Measurements from ENCODE around the gene GUCY1A2.
"Not testable (repeated sequence)": the region's sequence is repeated elsewhere in the genome, so short reads cannot be mapped to it uniquely, and the experiment has no call there.

GUCY1A2 gene

GRCh38 chr11:107018219-107018901 lies at the start of gene GUCY1A2:
Gene GUCY1A2, minus strand, starts transcription at chr11:107018476. Its CDS starts 421 bp downstream, at chr11:107018055.
- ATAC-seq = peak; percentile 37
- Mint-ChIP-seq H3K4me3 (no peak within 1 kb of the TSS), H3K9me3 (no peaks in the 10 kb centered on the region), H3K27ac (no peak within 1 kb of the TSS), H3K4me1 (peaks cover 3% of the 10 kb centered on the region), H3K27me3 (peaks cover 34% of the 10 kb centered on the region), H3K36me3 (ENCODE audit: low read depth) (no peaks in the 10 kb centered on the region)
- no peak for DNase-seq

- Mint-ChIP-seq H3K9me3 (peaks cover 29% of the 10 kb centered on the region), H3K27me3 (no peaks in the 10 kb centered on the region), H3K36me3 (ENCODE audit: low read depth) (no peaks in the 10 kb centered on the region), H3K27ac (no peak overlapping the region), H3K4me3 (no peak overlapping the region), H3K4me1 (no peaks in the 10 kb centered on the region)
- ATAC-seq (no peak), DNase-seq (no peak)
Measured at GRCh38 chr11:107054391-107054790, 36.1 kb upstream of the GUCY1A2 start.

DNA sequence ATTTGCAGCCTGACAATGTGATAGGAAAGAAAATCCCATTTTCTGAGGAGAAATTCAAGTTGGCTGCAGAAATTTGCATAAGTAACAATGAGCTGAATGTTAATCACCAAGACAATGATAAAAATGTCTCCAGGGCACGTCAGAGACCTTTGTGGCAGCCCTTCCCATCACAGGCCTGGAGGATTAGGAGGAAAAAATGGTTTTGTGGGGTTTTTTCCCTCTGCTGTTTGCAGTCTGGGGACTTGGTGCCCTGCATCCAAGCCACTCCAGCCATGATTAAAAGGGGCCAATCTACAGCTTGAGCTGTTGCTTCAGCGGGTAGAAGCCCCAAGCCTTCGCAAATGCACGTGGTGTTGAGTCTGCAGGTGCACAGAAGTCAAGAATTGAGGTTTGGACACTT lies 33.1 kb upstream of the GUCY1A2 start:
- not testable (repeated sequence) for ATAC-seq; H3K4me1 Mint-ChIP-seq; H3K27ac Mint-ChIP-seq; H3K36me3 Mint-ChIP-seq (ENCODE audit: low read depth); H3K27me3 Mint-ChIP-seq; DNase-seq; H3K4me3 Mint-ChIP-seq
- peaks cover 29% of the 10 kb centered on the region for H3K9me3 Mint-ChIP-seq

- DNase-seq; H3K4me3 Mint-ChIP-seq; H3K27ac Mint-ChIP-seq; ATAC-seq; H3K4me1 Mint-ChIP-seq; H3K27me3 Mint-ChIP-seq; H3K36me3 Mint-ChIP-seq (ENCODE audit: low read depth): not testable (repeated sequence)
- H3K9me3 Mint-ChIP-seq = peaks cover 26% of the 10 kb centered on the region
Measured at GRCh38 chr11:107050899-107051298, 32.6 kb upstream of the GUCY1A2 start.

DNA sequence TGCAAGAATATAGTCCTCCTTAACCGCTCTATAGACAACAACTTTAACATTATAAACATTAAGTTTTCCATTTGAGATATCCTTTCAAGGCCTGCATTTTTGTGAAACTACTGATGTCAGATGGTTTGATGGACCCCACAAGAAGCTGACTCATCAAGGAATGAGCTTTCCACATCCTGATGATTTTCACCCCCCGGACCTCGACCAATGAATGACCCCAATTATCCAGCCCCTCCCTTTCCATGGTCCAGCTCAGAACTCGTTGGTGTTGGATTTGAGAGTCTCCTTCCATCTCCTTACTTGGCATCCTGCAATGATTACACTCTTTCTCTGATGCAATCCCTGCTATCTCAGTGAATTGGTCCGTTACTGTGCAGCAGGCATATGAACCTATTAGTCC lies 31.8 kb upstream of the GUCY1A2 start:
- no peaks in the 10 kb centered on the region for H3K4me1 Mint-ChIP-seq
- peaks cover 26% of the 10 kb centered on the region for H3K9me3 Mint-ChIP-seq
- DNase-seq (no peak), ATAC-seq (no peak)
- H3K27me3 Mint-ChIP-seq = no peaks in the 10 kb centered on the region
- H3K36me3 Mint-ChIP-seq (ENCODE audit: low read depth) = no peaks in the 10 kb centered on the region
- H3K27ac Mint-ChIP-seq = no peak overlapping the region
- no peak overlapping the region for H3K4me3 Mint-ChIP-seq

GRCh38 chr11:107044503-107044902 lies 26.2 kb upstream of the GUCY1A2 start:
- no peak for ATAC-seq

GRCh38 chr11:107043242-107044006 lies 25.1 kb upstream of the GUCY1A2 start:
- H3K27me3 Mint-ChIP-seq = no peaks in the 10 kb centered on the region
- no peaks in the 10 kb centered on the region for H3K9me3 Mint-ChIP-seq
- no peak overlapping the region for H3K27ac Mint-ChIP-seq
- H3K4me1 Mint-ChIP-seq = peaks cover 9% of the 10 kb centered on the region
- ATAC-seq (peak; percentile 93), DNase-seq (no peak)
- H3K4me3 Mint-ChIP-seq = no peak overlapping the region
- H3K36me3 Mint-ChIP-seq (ENCODE audit: low read depth) = no peaks in the 10 kb centered on the region

More at GRCh38 chr11:107044503-107044902, 26.2 kb upstream of the GUCY1A2 start:
- H3K27ac Mint-ChIP-seq = no peak overlapping the region
- H3K27me3 Mint-ChIP-seq = no peaks in the 10 kb centered on the region
- DNase-seq = no peak
- no peaks in the 10 kb centered on the region for H3K36me3 Mint-ChIP-seq (ENCODE audit: low read depth)
- H3K9me3 Mint-ChIP-seq = peaks cover 2% of the 10 kb centered on the region
- no peak overlapping the region for H3K4me3 Mint-ChIP-seq
- H3K4me1 Mint-ChIP-seq = peaks cover 9% of the 10 kb centered on the region

GRCh38 chr11:107042748-107043147 lies 24.5 kb upstream of the GUCY1A2 start:
- no peaks in the 10 kb centered on the region for H3K27me3 Mint-ChIP-seq
- ATAC-seq = no peak
- H3K4me1 Mint-ChIP-seq = peaks cover 9% of the 10 kb centered on the region
- H3K4me3 Mint-ChIP-seq = no peak overlapping the region
- no peaks in the 10 kb centered on the region for H3K9me3 Mint-ChIP-seq
- DNase-seq = no peak
- H3K27ac Mint-ChIP-seq = no peak overlapping the region
- H3K36me3 Mint-ChIP-seq (ENCODE audit: low read depth) = no peaks in the 10 kb centered on the region

DNA sequence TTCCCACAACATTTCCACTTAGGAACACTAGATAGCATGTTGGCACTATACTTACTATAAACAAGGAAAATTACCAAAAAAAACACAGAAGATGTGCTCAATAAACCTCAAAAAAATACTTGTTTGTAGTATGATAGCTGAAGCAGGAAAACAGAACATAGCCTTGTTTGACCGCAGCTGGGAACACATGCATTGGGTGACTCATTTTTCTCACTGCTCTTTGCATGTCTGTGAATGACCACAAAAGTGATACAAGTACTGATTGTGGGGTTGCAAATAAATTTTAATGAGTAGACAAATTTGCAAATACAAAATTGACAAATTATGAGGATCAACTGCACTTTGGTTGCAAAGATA lies 22.8 kb upstream of the GUCY1A2 start:
- Mint-ChIP-seq H3K36me3 (ENCODE audit: low read depth) (no peaks in the 10 kb centered on the region), H3K27ac (no peak overlapping the region), H3K9me3 (no peaks in the 10 kb centered on the region), H3K27me3 (no peaks in the 10 kb centered on the region), H3K4me3 (no peak overlapping the region), H3K4me1 (peaks cover 9% of the 10 kb centered on the region)
- no peak for DNase-seq
- no peak for ATAC-seq

- H3K27ac Mint-ChIP-seq = no peak overlapping the region
- DNase-seq = no peak
- H3K36me3 Mint-ChIP-seq (ENCODE audit: low read depth) = no peaks in the 10 kb centered on the region
- H3K9me3 Mint-ChIP-seq = no peaks in the 10 kb centered on the region
- peaks cover 9% of the 10 kb centered on the region for H3K4me1 Mint-ChIP-seq
- H3K27me3 Mint-ChIP-seq = no peaks in the 10 kb centered on the region
- H3K4me3 Mint-ChIP-seq = no peak overlapping the region
- no peak for ATAC-seq
Measured at GRCh38 chr11:107040433-107041087, 22.3 kb upstream of the GUCY1A2 start.

DNA sequence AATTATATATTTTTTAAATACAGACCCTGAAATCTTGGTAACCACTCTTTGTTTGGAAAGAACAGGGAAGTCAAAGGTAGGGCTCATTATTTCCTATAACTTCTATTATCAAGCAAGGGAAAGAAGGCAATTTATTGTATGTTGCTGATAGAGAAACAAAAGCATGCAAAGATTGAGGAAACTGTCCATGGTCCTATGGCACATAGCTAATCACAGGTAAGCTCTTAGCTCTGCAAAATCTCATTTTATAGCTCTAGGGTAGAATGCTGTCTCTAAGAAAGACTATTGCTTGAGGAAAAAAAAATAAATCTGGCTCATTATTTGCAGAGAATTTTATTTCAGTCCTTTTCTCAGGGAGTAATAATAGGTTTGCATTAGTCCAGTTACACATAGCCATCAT lies 7.4 kb upstream of the GUCY1A2 start:
- peaks cover 7% of the 10 kb centered on the region for H3K27me3 Mint-ChIP-seq
- DNase-seq = no peak
- H3K4me1 Mint-ChIP-seq = no peaks in the 10 kb centered on the region
- no peaks in the 10 kb centered on the region for H3K9me3 Mint-ChIP-seq
- no peak for ATAC-seq
- no peak overlapping the region for H3K4me3 Mint-ChIP-seq
- H3K36me3 Mint-ChIP-seq (ENCODE audit: low read depth) = no peaks in the 10 kb centered on the region
- no peak overlapping the region for H3K27ac Mint-ChIP-seq

GRCh38 chr11:107020594-107020993 lies 2.3 kb upstream of the GUCY1A2 start:
- H3K9me3 Mint-ChIP-seq = no peaks in the 10 kb centered on the region
- H3K27ac Mint-ChIP-seq = no peak overlapping the region
- DNase-seq (no peak), ATAC-seq (no peak)
- H3K4me3 Mint-ChIP-seq = no peak overlapping the region
- peaks cover 29% of the 10 kb centered on the region for H3K27me3 Mint-ChIP-seq
- H3K36me3 Mint-ChIP-seq (ENCODE audit: low read depth) = no peaks in the 10 kb centered on the region
- peaks cover 3% of the 10 kb centered on the region for H3K4me1 Mint-ChIP-seq

GRCh38 chr11:107018902-107019493 lies 722 bp upstream of the GUCY1A2 start:
- peak; percentile 2 for DNase-seq
- peaks cover 34% of the 10 kb centered on the region for H3K27me3 Mint-ChIP-seq
- H3K4me3 Mint-ChIP-seq = no peak overlapping the region

DNA sequence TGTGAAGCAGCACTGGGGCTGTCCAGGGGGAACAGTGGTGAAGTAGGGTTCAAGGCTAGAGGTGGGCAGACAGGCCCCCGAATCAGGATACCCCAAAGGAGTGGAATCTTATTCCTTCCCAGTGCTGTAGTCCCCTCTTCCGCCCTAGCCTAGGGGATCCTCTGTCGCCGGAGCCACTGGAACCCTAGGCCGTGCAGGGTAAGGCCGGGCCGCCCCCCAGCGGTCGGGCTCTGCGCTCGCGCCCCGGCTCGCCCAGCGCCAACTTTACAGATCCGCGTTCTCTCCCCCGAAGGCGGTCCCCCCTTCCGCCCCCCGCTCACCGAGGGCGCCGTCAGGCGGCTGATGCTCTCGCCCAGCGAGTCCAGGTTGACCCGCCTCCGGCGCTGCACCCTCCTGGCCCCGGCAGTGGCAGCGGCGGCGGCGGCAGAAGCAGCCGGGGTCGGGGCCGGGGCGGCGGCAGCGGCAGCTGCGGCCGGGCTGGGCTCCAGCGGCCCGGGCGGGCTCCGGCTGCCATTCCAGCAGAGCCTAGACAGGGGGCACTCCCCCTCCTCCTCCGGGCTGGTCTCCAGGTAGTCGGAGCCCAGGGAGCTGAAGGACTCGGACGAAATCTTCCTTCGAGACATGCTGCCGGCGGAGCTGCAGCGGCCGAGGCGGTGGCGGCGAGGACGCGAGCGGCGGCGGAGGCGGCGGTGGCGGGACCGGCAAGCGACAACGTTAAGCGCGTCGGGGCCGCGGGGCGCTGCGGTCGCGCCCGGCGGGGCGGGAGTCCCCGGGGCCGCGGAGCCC lies 650 bp downstream of the GUCY1A2 start:
- Mint-ChIP-seq H3K27me3 (peaks cover 34% of the 10 kb centered on the region), H3K27ac (no peak overlapping the region), H3K36me3 (ENCODE audit: low read depth) (no peaks in the 10 kb centered on the region), H3K4me1 (peaks cover 3% of the 10 kb centered on the region), H3K4me3 (peak overlapping the region; percentile 23), H3K9me3 (no peaks in the 10 kb centered on the region)
- DNase-seq = peak; percentile 14
- peak; percentile 81 for ATAC-seq

More at GRCh38 chr11:107018902-107019493, 722 bp upstream of the GUCY1A2 start:
- Mint-ChIP-seq H3K27ac (no peak overlapping the region), H3K9me3 (no peaks in the 10 kb centered on the region), H3K36me3 (ENCODE audit: low read depth) (no peaks in the 10 kb centered on the region), H3K4me1 (peaks cover 3% of the 10 kb centered on the region)
- ATAC-seq = peak; percentile 41

Measured in activated naive CD8-positive, alpha-beta T cell treated with anti-CD3 and anti-CD28 coated beads, Interleukin-2, amount 50 U/mL, for 24 hours (primary cell).